HUES48 (cell line): ENCODE measurements around the gene XPNPEP3.
"Not testable (repeated sequence)": the region's sequence is repeated elsewhere in the genome, so short reads cannot be mapped to it uniquely, and the experiment has no call there.

Source experiments
- H3K27ac ChIP-seq: one replicate; pipeline ENCODE4 v1.7.0; 2013; ENCODE audit warnings: low read depth, low read length, inconsistent platforms
- H3K27me3 ChIP-seq: 2 replicates; pipeline ENCODE4 v1.6.1; 2013; ENCODE audit warnings: mild to moderate bottlenecking, low read length; ENCODE audit not compliant: control insufficient read depth, insufficient read depth
- H3K36me3 ChIP-seq: 2 replicates; pipeline ENCODE4 v1.6.1; 2013; ENCODE audit warnings: low read length; ENCODE audit not compliant: control insufficient read depth, insufficient read depth
- H3K4me1 ChIP-seq: 2 replicates; pipeline ENCODE4 v1.6.1; 2013; ENCODE audit warnings: mild to moderate bottlenecking, low read length; ENCODE audit not compliant: control insufficient read depth, insufficient read depth
- H3K4me3 ChIP-seq: 2 replicates; pipeline ENCODE4 v1.5.1; 2013; ENCODE audit warnings: mild to moderate bottlenecking, low read depth, low read length
- H3K9ac ChIP-seq: 2 replicates; pipeline ENCODE4 v1.6.1; 2013; ENCODE audit warnings: mild to moderate bottlenecking, low read depth, low read length, moderate library complexity
- H3K9me3 ChIP-seq: 2 replicates; pipeline ENCODE4 v1.6.1; 2013; ENCODE audit warnings: low read length; ENCODE audit not compliant: control insufficient read depth, insufficient read depth

Gene XPNPEP3

DNA sequence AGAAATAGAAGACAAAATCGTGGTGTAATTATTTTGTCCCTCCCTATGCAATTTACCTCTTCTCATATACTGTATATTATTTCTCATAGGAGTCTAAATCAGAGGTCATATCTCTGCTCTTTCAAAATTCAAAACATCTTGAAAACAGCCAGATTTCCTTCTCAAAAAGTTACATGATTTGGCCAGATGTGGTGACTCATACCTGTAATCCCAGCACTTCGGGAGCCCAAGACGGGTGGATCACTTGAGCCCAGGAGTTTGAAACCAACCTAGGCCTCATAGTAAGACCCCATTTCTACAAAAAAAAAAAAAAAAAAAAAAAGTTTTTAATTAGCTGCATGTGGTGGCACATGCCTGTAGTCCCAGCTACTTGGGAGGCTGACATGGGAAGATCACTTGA is 33.9 kb downstream of the XPNPEP3 start:
- H3K4me3 ChIP-seq, result no peak overlapping the region
- H3K36me3 ChIP-seq, result peaks cover 37% of the 10 kb centered on the region
- no peak overlapping the region for H3K9ac ChIP-seq
- H3K9me3 ChIP-seq, result no peaks in the 10 kb centered on the region
- no peak overlapping the region for H3K27ac ChIP-seq
- H3K27me3 ChIP-seq, result no peaks in the 10 kb centered on the region
- no peaks in the 10 kb centered on the region for H3K4me1 ChIP-seq

DNA sequence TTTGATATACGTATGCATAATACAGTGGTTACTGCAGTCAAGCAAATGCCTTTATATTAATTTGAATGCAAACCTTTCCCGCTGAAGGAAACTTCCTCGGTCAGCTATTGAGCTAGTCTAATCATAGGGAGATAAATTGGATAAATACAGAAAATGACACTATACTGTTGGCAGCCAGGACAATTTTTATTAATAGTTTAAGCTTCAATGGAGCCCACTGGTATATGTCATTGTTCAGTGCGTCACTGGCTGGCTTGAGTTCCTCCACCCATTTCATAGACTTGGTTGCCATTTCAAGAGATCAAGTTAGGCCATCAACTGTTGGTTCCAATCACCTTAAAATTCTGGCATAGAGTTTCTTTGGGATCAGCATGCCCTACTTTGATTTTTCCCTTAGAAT is 37.5 kb downstream of the XPNPEP3 start:
- no peaks in the 10 kb centered on the region for H3K9me3 ChIP-seq
- no peak overlapping the region for H3K4me3 ChIP-seq
- H3K27ac ChIP-seq, result no peak overlapping the region
- no peaks in the 10 kb centered on the region for H3K4me1 ChIP-seq
- H3K9ac ChIP-seq, result no peak overlapping the region
- peaks cover 10% of the 10 kb centered on the region for H3K36me3 ChIP-seq
- H3K27me3 ChIP-seq, result no peaks in the 10 kb centered on the region

DNA sequence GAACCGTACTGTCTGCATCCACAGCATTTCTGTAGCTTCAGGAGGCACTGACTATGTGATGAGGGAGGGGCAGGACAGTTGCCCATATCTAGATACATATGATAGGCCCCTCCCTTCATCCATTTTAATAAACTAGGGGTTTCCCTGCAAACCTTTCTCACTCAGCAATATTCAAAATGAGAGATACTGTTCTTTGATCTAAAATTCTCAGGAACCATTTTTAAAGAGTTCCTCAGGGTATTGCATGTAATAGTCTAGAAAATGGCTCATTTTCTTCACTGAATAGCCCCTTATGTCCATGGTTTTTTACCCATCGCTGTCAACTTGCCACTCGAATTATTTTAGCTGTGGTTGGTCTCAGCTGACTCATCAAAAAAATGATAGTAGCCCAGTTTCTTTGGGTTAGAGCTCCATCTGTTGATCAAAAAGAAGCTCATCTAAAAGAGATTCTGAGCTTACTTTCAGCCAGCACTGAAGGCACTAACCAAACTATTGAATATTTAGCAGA is 42.0 kb downstream of the XPNPEP3 start:
- Histone ChIP-seq H3K36me3 (peaks cover 7% of the 10 kb centered on the region; the same call in 1 of the 2 replicates), H3K4me1 (no peaks in the 10 kb centered on the region), H3K4me3 (no peak overlapping the region), H3K27ac (no peak overlapping the region), H3K9ac (no peak overlapping the region), H3K27me3 (no peaks in the 10 kb centered on the region), H3K9me3 (no peaks in the 10 kb centered on the region)

DNA sequence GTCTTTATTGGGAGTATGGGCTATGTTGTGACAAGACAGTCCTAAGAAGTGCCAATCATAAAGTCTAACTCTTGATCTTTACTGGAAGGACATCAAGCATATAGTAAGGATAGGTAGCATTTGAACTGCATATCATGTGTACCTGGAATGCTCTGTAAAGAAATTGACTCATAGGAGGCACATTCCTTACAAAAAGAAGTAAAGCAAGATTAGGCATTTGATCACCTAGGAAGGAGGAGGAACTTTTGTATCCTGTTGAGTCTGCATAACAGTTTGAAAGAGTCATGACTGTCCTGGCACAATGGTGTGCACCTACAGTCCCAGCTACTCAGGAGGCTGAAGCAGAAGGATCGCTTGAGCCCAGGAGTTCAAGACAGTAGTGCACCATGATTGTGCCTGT is 47.2 kb downstream of the XPNPEP3 start:
- Histone ChIP-seq H3K4me1 (peaks cover 8% of the 10 kb centered on the region; the same call in 1 of the 2 replicates), H3K27ac (no peak overlapping the region), H3K4me3 (no peak overlapping the region), H3K9ac (no peak overlapping the region), H3K9me3 (no peaks in the 10 kb centered on the region), H3K36me3 (peaks cover 24% of the 10 kb centered on the region), H3K27me3 (no peaks in the 10 kb centered on the region)

DNA sequence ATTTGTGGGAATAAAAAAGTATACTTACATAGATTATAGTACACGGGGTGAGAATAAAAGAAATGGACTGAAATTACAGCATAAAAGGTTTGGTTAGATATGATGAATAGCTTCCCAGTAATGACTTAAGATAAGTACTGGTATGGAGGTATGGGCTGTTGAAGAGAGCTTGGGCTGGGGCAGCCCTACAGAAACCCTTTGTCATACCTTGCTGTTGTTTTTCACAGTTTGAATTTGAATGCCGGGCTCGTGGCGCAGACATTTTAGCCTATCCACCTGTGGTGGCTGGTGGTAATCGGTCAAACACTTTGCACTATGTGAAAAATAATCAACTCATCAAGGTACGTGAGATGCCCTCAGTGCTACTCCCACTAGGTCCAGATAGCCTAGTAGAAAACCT is 51.9 kb downstream of the XPNPEP3 start:
- Histone ChIP-seq H3K36me3 (peaks cover 44% of the 10 kb centered on the region), H3K27ac (no peak overlapping the region), H3K4me1 (peaks cover 9% of the 10 kb centered on the region; the same call in 1 of the 2 replicates), H3K9me3 (no peaks in the 10 kb centered on the region), H3K9ac (peak overlapping the region; percentile 17), H3K4me3 (no peak overlapping the region), H3K27me3 (no peaks in the 10 kb centered on the region)

DNA sequence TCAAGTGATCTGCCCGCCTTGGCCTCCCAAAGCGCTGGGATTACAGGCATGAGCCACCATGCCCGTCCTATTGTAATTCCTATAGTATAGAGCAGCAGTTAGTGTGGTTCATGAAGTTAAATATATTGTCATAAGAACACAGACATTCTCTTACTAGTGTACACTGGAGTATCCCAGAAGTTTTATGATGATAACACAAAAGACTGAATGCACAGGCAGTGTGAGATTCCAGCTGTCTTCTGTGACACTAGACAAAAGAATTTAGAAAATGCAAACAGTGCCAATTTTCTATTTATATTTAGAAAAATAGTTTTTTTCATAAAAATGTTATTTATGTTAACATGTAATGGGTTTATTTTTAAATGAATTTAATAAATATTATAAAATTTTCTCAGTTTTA is 54.8 kb downstream of the XPNPEP3 start:
- Histone ChIP-seq H3K36me3 (peaks cover 60% of the 10 kb centered on the region), H3K4me1 (peaks cover 9% of the 10 kb centered on the region; the same call in 1 of the 2 replicates), H3K9me3 (no peaks in the 10 kb centered on the region)

DNA sequence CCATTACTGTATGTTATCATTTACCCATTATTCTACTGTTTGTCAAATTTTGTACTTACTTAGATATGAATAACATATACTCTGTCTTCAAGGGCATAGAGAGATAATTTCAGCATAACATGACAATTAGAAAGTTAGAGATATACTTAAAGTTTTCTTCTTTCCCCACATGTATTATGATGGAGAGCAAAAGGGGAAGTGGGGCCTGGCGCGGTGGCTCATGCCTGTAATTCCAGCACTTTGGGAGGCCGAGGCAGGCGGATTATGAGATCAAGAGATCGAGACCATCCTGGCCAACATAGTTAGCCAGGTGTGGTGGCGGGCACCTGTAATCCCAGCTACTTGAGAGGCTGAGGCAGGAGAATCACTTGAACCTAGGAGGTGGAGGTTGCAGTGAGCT is 56.0 kb downstream of the XPNPEP3 start:
- H3K4me3 ChIP-seq, H3K9me3 ChIP-seq, H3K4me1 ChIP-seq, H3K27ac ChIP-seq, H3K27me3 ChIP-seq, H3K9ac ChIP-seq: not testable (repeated sequence)
- peaks cover 65% of the 10 kb centered on the region for H3K36me3 ChIP-seq

More for the DNA sequence above, 54.8 kb downstream of the XPNPEP3 start:
- no peak overlapping the region for H3K4me3 ChIP-seq
- H3K27me3 ChIP-seq, result no peaks in the 10 kb centered on the region
- no peak overlapping the region for H3K27ac ChIP-seq
- no peak overlapping the region for H3K9ac ChIP-seq

DNA sequence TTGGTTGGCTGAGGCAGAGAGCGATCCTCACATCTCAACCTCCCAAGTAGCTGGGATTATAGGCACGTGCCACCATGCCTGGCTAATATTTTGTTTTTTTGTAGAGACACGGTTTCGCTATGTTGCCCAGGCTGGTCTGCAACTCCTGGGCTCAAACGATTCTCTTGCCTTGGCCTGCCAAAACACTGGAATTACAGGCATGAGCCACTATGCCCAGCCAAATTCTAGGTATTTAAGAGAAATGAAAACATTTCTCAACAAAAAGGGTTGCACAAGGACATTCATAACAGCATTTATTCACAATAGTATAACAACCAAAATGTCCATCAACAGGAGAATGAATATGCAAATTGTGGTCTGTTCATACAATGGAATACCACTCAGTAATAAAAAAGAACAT is 62.5 kb downstream of the XPNPEP3 start:
- Histone ChIP-seq H3K4me1 (no peaks in the 10 kb centered on the region), H3K9me3 (no peaks in the 10 kb centered on the region), H3K27me3 (no peaks in the 10 kb centered on the region), H3K36me3 (peaks cover 48% of the 10 kb centered on the region), H3K4me3 (no peak overlapping the region), H3K27ac (no peak overlapping the region), H3K9ac (no peak overlapping the region)

DNA sequence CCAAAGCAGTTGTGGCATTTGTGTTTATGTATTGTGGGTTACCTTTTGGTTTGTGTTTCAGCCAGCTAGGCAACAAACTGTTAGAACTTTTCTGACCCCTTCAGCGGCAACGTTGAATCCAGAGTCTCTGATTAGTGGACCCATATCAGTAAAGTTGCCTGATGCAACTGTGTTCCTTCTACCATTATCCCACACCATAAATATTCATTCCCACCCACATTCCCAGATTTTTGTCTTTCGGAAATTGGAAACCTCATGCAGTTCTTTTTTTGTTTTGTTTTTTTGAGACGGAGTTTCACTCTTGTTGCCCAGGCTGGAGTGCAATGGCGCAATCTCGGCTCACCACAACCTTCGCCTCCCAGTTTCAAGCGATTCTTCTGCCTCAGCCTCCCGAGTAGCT is 63.6 kb downstream of the XPNPEP3 start:
- peaks cover 53% of the 10 kb centered on the region for H3K36me3 ChIP-seq
- no peak overlapping the region for H3K9ac ChIP-seq
- no peak overlapping the region for H3K4me3 ChIP-seq
- H3K9me3 ChIP-seq, result no peaks in the 10 kb centered on the region
- H3K27me3 ChIP-seq, result no peaks in the 10 kb centered on the region
- H3K4me1 ChIP-seq, result no peaks in the 10 kb centered on the region
- no peak overlapping the region for H3K27ac ChIP-seq

DNA sequence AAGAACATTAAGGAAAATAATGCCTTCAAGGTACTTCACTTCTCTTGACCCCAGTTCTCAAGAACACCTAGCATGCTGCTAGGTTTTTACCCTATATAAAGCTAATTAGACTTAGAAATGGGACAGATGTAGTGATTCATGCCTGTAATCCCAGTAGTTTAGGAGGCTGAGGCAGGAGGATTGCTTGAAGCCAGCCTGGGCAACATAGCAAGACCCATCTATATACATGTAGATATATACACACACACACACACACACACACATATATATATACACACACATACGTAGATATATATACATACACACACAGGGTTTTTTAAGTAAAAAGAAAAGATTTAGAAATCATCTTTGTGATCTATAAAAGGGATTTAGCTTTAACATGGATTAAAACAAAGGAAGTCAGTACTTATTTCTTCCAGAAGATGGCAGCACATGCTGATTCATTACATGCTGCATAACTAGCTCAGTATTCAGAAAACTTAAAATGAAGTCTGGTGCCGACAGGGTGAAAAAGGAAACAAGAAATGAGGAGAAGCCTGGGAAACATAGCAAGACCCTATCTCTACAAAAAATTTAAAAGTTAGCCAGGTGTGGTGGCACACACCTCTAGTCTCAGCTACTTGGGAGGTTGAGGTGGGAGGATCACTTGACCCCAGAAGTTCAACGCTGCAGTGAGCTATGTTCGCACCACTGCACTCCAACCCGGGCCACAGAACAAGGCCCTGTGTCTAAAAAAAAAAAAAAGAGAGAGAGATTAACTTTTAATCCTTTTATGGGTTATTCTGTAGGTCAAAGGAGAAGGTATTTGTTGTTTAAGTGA is 65.7 kb downstream of the XPNPEP3 start:
- no peak overlapping the region for H3K9ac ChIP-seq
- no peaks in the 10 kb centered on the region for H3K27me3 ChIP-seq
- H3K9me3 ChIP-seq, result no peaks in the 10 kb centered on the region
- no peak overlapping the region for H3K27ac ChIP-seq
- peaks cover 51% of the 10 kb centered on the region for H3K36me3 ChIP-seq
- no peak overlapping the region for H3K4me3 ChIP-seq
- H3K4me1 ChIP-seq, result no peaks in the 10 kb centered on the region

DNA sequence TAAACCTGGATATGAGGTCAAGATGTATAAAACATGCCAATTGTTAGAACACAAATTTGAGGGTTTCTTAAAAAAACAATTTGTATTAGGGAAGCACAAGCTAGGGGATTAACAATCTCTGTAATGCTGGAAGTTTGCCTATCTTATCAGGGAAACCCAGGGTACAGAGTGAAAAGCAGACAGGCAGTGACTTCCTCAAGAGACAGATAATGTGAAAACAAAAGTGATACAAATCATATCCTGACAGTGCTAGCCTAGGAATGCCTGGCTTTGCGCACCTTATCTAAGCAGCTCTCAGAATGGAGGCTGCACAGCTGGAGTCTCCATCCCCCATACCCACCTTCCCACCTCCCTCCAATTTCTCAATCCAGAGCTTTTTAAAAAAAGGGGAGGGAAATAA is 71.7 kb downstream of the XPNPEP3 start:
- Histone ChIP-seq H3K9ac (no peak overlapping the region), H3K4me3 (no peak overlapping the region), H3K27me3 (no peaks in the 10 kb centered on the region), H3K4me1 (no peaks in the 10 kb centered on the region), H3K27ac (no peak overlapping the region), H3K36me3 (peaks cover 51% of the 10 kb centered on the region), H3K9me3 (no peaks in the 10 kb centered on the region; the same call in 1 of the 2 replicates)
